K562 (cell line): ENCODE measurements around the gene TCF19. TPM values are rescaled to one million over a fixed set of nuclear protein-coding genes. Genes with fewer than 3 reads are reported as not detected.
"Not testable (repeated sequence)": the region's sequence is repeated elsewhere in the genome, so short reads cannot be mapped to it uniquely, and the experiment has no call there.

Experiments used
- ATAC-seq: fragments of 200-7000 bp; cut with Tn5 transposase; 3 replicates; pipeline ENCODE4 v1.9.1; 2020; ENCODE audit warnings: moderate library complexity
- BruUV-seq: library from RNA; stranded (reverse); fragments of 400-500 nt; replicated peaks from 2 replicates; lab custom pipeline; 2021; lab: Mats Ljungman, UMichigan
- CTCF ChIA-PET: fragments of 300-600 bp; formaldehyde crosslinking; extraction: SDS; loops from one replicate; lab custom pipeline; 2021; ENCODE audit warnings: low intra/inter-chr PET ratio; lab: Yijun Ruan, JAX
- POLR2A ChIA-PET: fragments of 300-600, 350-650 bp; sonication (Branson Sonifier 250); formaldehyde crosslinking; extraction: SDS; loops from one replicate; lab custom pipeline; 2021; ENCODE audit warnings: antibody characterized with exemption, inconsistent platforms; lab: Yijun Ruan, JAX
- DNase-seq, 4 experiments: peaks; one replicate each; pipeline versions ENCODE4 v3.0.0 to v3.0.0-alpha.2; 2011 to 2018; ENCODE audit warnings: low spot score in 3 of 4, mixed read lengths in 3 of 4; ENCODE audit errors: extremely low read depth in 1 of 4
- FAIRE-seq: peaks from 2 replicates; lab custom pipeline; 2011; peaks lifted over from hg19 to GRCh38; lab: Jason Lieb, UNC
- H2AFZ ChIP-seq: 2 replicates; pipeline ENCODE4 v1.6.0; 2011; ENCODE audit warnings: low read depth, low read length, control low read depth, inconsistent platforms
- H3K27ac ChIP-seq: fragments of 200-600 bp; 3 replicates; pipeline ENCODE4 v1.8.0; 2011; ENCODE audit warnings: low read depth, mild to moderate bottlenecking, control low read depth, inconsistent platforms, low read length, moderate library complexity, mixed read lengths; ENCODE audit errors: extremely low read depth
- H3K27me3 ChIP-seq, 2 experiments: fragments of 300-600 bp in 1 of 2; 2 replicates in 1 of 2; 3 replicates in 1 of 2; pipeline versions ENCODE4 v1.6.0 to v1.8.0; 2011; ENCODE audit warnings: inconsistent platforms in 2 of 2, low read length in 2 of 2, mild to moderate bottlenecking in 1 of 2, mixed read lengths in 1 of 2, moderate library complexity in 1 of 2; ENCODE audit not compliant: control insufficient read depth in 2 of 2, insufficient read depth in 2 of 2
- H3K36me3 ChIP-seq: fragments of 300-600 bp; 3 replicates; pipeline ENCODE4 v1.8.0; 2011; ENCODE audit warnings: mild to moderate bottlenecking, low read length, inconsistent platforms; ENCODE audit not compliant: control insufficient read depth, insufficient read depth
- H3K4me1 ChIP-seq, 2 experiments: fragments of 200-600 bp in 1 of 2; replicated peaks in 1 of 2; 2 replicates in 1 of 2; 3 replicates in 1 of 2; pipeline versions ENCODE4 v1.5.1 to v1.8.0; 2011; ENCODE audit warnings: inconsistent platforms in 2 of 2, low read length in 2 of 2, mild to moderate bottlenecking in 1 of 2, mixed read lengths in 1 of 2, moderate library complexity in 1 of 2; ENCODE audit not compliant: control insufficient read depth in 2 of 2, insufficient read depth in 2 of 2
- H3K4me2 ChIP-seq: 2 replicates; pipeline ENCODE4 v1.6.1; 2011; ENCODE audit warnings: low read length, control low read depth, inconsistent platforms, mixed read lengths; ENCODE audit not compliant: insufficient read depth
- H3K4me3 ChIP-seq: fragments of 200-600 bp; sonication (generic), shearing (Covaris generic); 2 replicates; pipeline ENCODE4 v1.5.1; 2016; ENCODE audit warnings: control low read depth, inconsistent platforms
- H3K79me2 ChIP-seq: fragments of 200-600 bp; 3 replicates; pipeline ENCODE4 v1.8.0; 2011; ENCODE audit warnings: low read length, inconsistent platforms; ENCODE audit not compliant: control insufficient read depth, insufficient read depth
- H3K9ac ChIP-seq, 2 experiments: 2 replicates each; pipeline versions ENCODE4 v1.6.0 to v1.6.1; 2011; ENCODE audit warnings: low read depth in 2 of 2, low read length in 2 of 2, control low read depth in 1 of 2, inconsistent platforms in 1 of 2, mild to moderate bottlenecking in 1 of 2, mixed read lengths in 1 of 2; ENCODE audit not compliant: insufficient read depth in 1 of 2
- H3K9me1 ChIP-seq: one replicate; pipeline ENCODE4 v1.6.0; 2011; ENCODE audit warnings: inconsistent platforms, mild to moderate bottlenecking, low read length, moderate library complexity; ENCODE audit not compliant: control insufficient read depth, insufficient read depth
- H3K9me3 ChIP-seq: replicated peaks from 2 replicates; pipeline ENCODE4 v1.5.1; 2011; ENCODE audit warnings: low read depth, low read length, inconsistent platforms; ENCODE audit not compliant: control insufficient read depth, insufficient read depth
- H4K20me1 ChIP-seq: replicated peaks from 2 replicates; pipeline ENCODE4 v1.6.1; 2011; ENCODE audit warnings: low read length, inconsistent platforms, mixed read lengths; ENCODE audit not compliant: control insufficient read depth, insufficient read depth
- CEBPB ChIP-seq: fragments of 450-650 bp; IDR thresholded peaks from 2 replicates; pipeline ENCODE4 v1.6.1; 2016; ENCODE audit warnings: missing genetic modification characterization, missing compliant biosample characterization
- CEBPG ChIP-seq, 3 experiments: fragments of 200-800 bp in 1 of 3; sonication (Bioruptor generic) in 1 of 3; sonication (generic) in 1 of 3; formaldehyde crosslinking in 1 of 3; IDR thresholded peaks in 2 of 3; conservative IDR thresholded peaks in 1 of 3; 2 replicates each; pipeline versions ENCODE4 v1.6.1 to v1.8.0; 2016 to 2022; ENCODE audit warnings: missing compliant biosample characterization in 2 of 3, missing genetic modification characterization in 2 of 3, mild to moderate bottlenecking in 1 of 3, missing genetic modification reagents in 1 of 3
- WGBS: fragments of 100-300 bp; shearing (Covaris generic); methylation state at CpG from one replicate; pipeline ENCODE4 v1.1.6; 2016; ENCODE audit warnings: low coverage, mixed read lengths; ENCODE audit not compliant: insufficient coverage; ENCODE audit errors: missing lambda C conversion rate; 5-methylcytosine and 5-hydroxymethylcytosine counted together
- in situ Hi-C: fragments of 300-500 bp; cut with MboI; formaldehyde crosslinking; loops from 4 replicates; pipeline ENCODE4 v1.15.0; 2018; ENCODE audit warnings: inconsistent platforms, mixed read lengths
- intact Hi-C: fragments of 100-400 bp; cut with micrococcal nuclease; formaldehyde crosslinking; loops from 2 replicates; pipeline ENCODE4 v1.14.2; 2022
- polyA plus RNA-seq, 8 experiments: library from polyadenylated mRNA; depleted of rRNA in 4 of 8; stranded (reverse) in 5 of 8; unstranded in 3 of 8; fragments of >200 nt; fragmentation: Nextera tagmentation in 2 of 8; fragmentation: Illumina TruSeq in 1 of 8; extraction: Ambion mirVana in 2 of 8; extraction: Trizol in 1 of 8; gene quantifications; 2 replicates each; pipeline versions ENCODE4 v1.2.1 to v1.2.3, GENCODE V29; 2011 to 2014; ENCODE audit warnings: inconsistent platforms in 1 of 8, missing spikeins in 1 of 8
- total RNA-seq, 7 experiments: library from RNA; depleted of rRNA in 6 of 7; stranded (reverse); fragments of >200 nt in 6 of 7; fragmentation: Illumina TruSeq in 2 of 7; extraction: Trizol in 2 of 7; gene quantifications; 2 replicates each; pipeline versions ENCODE4 v1.2.1 to v1.2.3, GENCODE V29; 2011 to 2021; ENCODE audit warnings: low replicate concordance in 1 of 7

Gene TCF19
- total and polyA plus RNA-seq, 9 of the 15 experiments (the other 6 are each of a cell fraction or from before 2014, with no cell fraction given) = 4.2 to 42.5 (median 25.7) TPM

GRCh38 chr6:31163922-31164321, 5.5 kb downstream of the TCF19 start (continued):
- TF ChIP-seq CEBPB (tag) = peak; percentile 78
- TF ChIP-seq CEBPG (CRISPR knock-in tag; IDR thresholded peaks at IDR 0.05) = no peak
- peak in 1 of 2 experiments; percentile 40; a peak in 2 of 4 replicates for TF ChIP-seq CEBPG (tag; conservative IDR thresholded peaks at IDR 0.05 in 1 of 2, IDR thresholded peaks at IDR 0.05 in 1 of 2)

GRCh38 chr6:31164475-31165063, 6.2 kb downstream of the TCF19 start:
- BruUV-seq, DNase-seq, H3K27ac ChIP-seq, H3K4me3 ChIP-seq, H2AFZ ChIP-seq, intact Hi-C loops, H3K9ac ChIP-seq, in situ Hi-C loops, FAIRE-seq, H3K9me3 ChIP-seq, H3K27me3 ChIP-seq, H4K20me1 ChIP-seq, H3K9me1 ChIP-seq, ATAC-seq, H3K79me2 ChIP-seq, POLR2A ChIA-PET, CTCF ChIA-PET, H3K4me2 ChIP-seq: not testable (repeated sequence)
- Histone ChIP-seq H3K36me3 (peaks cover 21% of the 10 kb centered on the region; the same call in 2 of the 3 replicates), H3K4me1 (peaks cover 10 to 13% of the 10 kb centered on the region in 2 experiments; a peak in 4 of 5 replicates)
- 67% methylated on average over 6 of the region's 9 CpGs for WGBS

- H3K27ac ChIP-seq, H3K9me3 ChIP-seq, H3K27me3 ChIP-seq, H3K79me2 ChIP-seq, H3K4me2 ChIP-seq, H4K20me1 ChIP-seq, DNase-seq, ATAC-seq, H3K9ac ChIP-seq, H2AFZ ChIP-seq, FAIRE-seq, H3K4me3 ChIP-seq, in situ Hi-C loops, intact Hi-C loops, H3K9me1 ChIP-seq, BruUV-seq, CTCF ChIA-PET: not testable (repeated sequence)
- POLR2A ChIA-PET = interaction anchor here (0.6 kb wide), 1 partner anchor 217 kb away, joined by 3 read pairs; no protein-coding TSS in a partner anchor
- Histone ChIP-seq H3K36me3 (peaks cover 15% of the 10 kb centered on the region; the same call in 2 of the 3 replicates), H3K4me1 (peaks cover 10 to 18% of the 10 kb centered on the region in 2 experiments; a peak in 4 of 5 replicates)
- WGBS = 60% methylated on average over 13 of the region's 17 CpGs
Observed at GRCh38 chr6:31165064-31165832, 6.9 kb downstream of the TCF19 start.
